ENCODE data around the gene TEX10.
"Not testable (repeated sequence)": the region's sequence is repeated elsewhere in the genome, so short reads cannot be mapped to it uniquely, and the experiment has no call there.

The TEX10 gene

GRCh38 chr9:100346836-100347235 is 5.9 kb downstream of the TEX10 start:
- no peak for DNase-seq

GRCh38 chr9:100341889-100342288 is 10.9 kb downstream of the TEX10 start:
- no peak for DNase-seq

- DNase-seq, result no peak
Observed at GRCh38 chr9:100340224-100340623, 12.5 kb downstream of the TEX10 start.

- not testable (repeated sequence) for DNase-seq
Observed at GRCh38 chr9:100338736-100339135, 14.0 kb downstream of the TEX10 start.

- peak; percentile 30 for DNase-seq
Observed at GRCh38 chr9:100324594-100325200, 28.0 kb downstream of the TEX10 start.

GRCh38 chr9:100322954-100323536 is 29.7 kb downstream of the TEX10 start:
- DNase-seq, result peak; percentile 52

- DNase-seq, result no peak
Observed at GRCh38 chr9:100317706-100318105, 35.0 kb downstream of the TEX10 start.

- DNase-seq, result no peak
Observed at GRCh38 chr9:100315561-100315960, 37.2 kb downstream of the TEX10 start.

- DNase-seq, result no peak
Observed at GRCh38 chr9:100309992-100310391, 42.8 kb downstream of the TEX10 start.

- no peak for DNase-seq
Observed at GRCh38 chr9:100308965-100309564, 43.7 kb downstream of the TEX10 start.

GRCh38 chr9:100307080-100307479 is 45.7 kb downstream of the TEX10 start:
- no peak for DNase-seq

GRCh38 chr9:100306283-100306682 is 46.5 kb downstream of the TEX10 start:
- no peak for DNase-seq

- no peak for DNase-seq
Observed at GRCh38 chr9:100303747-100304146, 49.0 kb downstream of the TEX10 start.

- DNase-seq, result no peak
Observed at GRCh38 chr9:100298378-100298777, 54.4 kb downstream of the TEX10 start.

- no peak for DNase-seq
Observed at GRCh38 chr9:100296407-100296806, 56.3 kb downstream of the TEX10 start.

- no peak for DNase-seq
Observed at GRCh38 chr9:100295240-100295639, 57.5 kb downstream of the TEX10 start.

GRCh38 chr9:100294806-100295205 is 57.9 kb downstream of the TEX10 start:
- DNase-seq, result no peak

GRCh38 chr9:100294341-100294740 is 58.4 kb downstream of the TEX10 start:
- DNase-seq, result no peak

- no peak for DNase-seq
Observed at GRCh38 chr9:100292414-100292813, 60.3 kb downstream of the TEX10 start.

GRCh38 chr9:100290714-100291113 is 62.0 kb downstream of the TEX10 start:
- no peak for DNase-seq

GRCh38 chr9:100287186-100287585 is 65.6 kb downstream of the TEX10 start:
- DNase-seq, result no peak

GRCh38 chr9:100286257-100286656 is 66.5 kb downstream of the TEX10 start:
- DNase-seq, result no peak

- DNase-seq, result no peak
Observed at GRCh38 chr9:100285601-100286000, 67.1 kb downstream of the TEX10 start.

- DNase-seq, result no peak
Observed at GRCh38 chr9:100285080-100285479, 67.7 kb downstream of the TEX10 start.

GRCh38 chr9:100284247-100284646 is 68.5 kb downstream of the TEX10 start:
- no peak for DNase-seq
